ENCODE measurements around the gene SDC4.
"Not testable (repeated sequence)": the region's sequence is repeated elsewhere in the genome, so short reads cannot be mapped to it uniquely, and the experiment has no call there.

The SDC4 gene

GRCh38 chr20:45363611-45364492, 15.6 kb upstream of the SDC4 start:
- DNase-seq = peak in 2 of 4 experiments; percentile 22 to 31

DNA sequence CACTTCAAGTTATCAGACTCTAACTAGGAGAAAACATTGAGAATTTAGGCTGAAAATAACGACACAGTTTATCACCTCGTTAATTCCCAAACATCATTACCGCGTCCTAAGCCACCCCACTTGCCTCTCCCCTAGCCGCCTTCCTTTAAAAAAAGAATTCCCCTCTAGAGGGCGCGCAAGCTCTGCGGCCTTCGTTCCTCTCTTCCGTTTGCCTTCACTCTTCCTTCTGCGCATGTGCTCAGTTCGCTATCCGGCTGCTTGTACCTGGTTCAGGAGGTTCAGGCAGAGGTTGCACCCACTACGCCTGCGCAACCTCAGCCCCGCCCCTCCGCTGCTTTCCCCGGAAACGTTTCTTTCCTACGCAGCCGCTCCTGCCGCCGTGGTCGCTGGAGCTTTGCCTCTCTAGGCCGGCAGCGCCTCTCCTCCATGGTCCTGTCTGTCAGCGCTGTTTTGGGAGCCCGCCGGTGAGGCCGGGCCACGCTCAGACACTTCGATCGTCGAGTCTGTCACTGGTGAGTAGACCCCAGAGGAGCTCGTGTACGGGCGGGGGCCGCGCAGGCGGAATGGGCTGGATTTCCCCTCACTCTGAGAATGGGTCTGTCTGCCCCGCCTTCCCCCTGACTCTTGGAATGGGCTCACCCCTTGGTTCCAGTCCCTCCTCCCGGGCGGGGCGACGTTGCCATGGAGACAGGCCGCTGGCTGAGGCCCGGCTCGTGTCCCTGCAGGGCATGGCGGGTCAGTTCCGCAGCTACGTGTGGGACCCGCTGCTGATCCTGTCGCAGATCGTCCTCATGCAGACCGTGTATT, 14.8 kb upstream of the SDC4 start, which contains the start of gene SYS1:
SYS1 (plus strand) TSS at position 353 of the 807 bp plus-strand sequence; CDS start at position 729, 376 bp downstream.
- peak; percentile 98 to 99 (median 98) for DNase-seq

DNA sequence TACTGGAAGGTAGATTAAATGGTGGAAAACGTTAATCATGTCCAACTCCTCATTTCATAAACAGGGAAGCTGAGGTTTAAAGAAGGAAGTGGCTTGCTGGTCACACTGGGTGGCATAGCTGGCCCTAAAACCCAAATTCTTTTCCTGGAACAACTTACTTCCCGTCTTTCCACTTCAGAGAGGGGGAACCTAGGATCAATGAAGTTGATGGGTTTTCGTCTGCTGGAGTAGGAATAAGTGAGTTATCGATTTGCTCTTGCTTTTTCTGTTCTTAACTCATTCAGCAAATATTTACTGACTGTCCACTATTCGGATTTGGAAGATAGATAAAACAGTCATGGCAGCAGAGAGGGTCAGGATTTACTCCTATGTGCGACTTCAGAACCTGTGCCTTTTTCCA, 13.6 kb upstream of the SDC4 start:
- peak; percentile 53 to 78 (median 74) for DNase-seq

GRCh38 chr20:45359406-45360148, 11.4 kb upstream of the SDC4 start:
- DNase-seq = no peak

DNA sequence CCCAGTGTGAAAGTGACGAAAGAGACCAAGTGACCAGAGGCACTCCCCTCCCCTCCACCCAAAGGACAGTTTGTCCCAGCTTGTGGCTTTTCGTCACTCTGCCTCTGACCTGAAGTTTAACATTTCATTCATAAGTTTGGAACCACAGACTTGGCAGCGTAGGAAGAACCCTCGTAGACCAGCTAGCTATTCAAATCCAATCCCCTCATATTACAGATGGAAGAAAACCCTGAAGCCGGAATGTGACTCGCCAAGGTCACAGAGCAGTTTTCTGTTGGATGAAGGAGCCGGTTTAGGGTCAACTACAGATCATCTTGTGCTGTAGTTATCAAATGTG, 10.8 kb upstream of the SDC4 start:
- DNase-seq = peak in 2 of 4 experiments; percentile 32 to 48

- DNase-seq = peak; percentile 79 to 89 (median 88)
Measured at GRCh38 chr20:45358282-45359068, 10.3 kb upstream of the SDC4 start.

DNA sequence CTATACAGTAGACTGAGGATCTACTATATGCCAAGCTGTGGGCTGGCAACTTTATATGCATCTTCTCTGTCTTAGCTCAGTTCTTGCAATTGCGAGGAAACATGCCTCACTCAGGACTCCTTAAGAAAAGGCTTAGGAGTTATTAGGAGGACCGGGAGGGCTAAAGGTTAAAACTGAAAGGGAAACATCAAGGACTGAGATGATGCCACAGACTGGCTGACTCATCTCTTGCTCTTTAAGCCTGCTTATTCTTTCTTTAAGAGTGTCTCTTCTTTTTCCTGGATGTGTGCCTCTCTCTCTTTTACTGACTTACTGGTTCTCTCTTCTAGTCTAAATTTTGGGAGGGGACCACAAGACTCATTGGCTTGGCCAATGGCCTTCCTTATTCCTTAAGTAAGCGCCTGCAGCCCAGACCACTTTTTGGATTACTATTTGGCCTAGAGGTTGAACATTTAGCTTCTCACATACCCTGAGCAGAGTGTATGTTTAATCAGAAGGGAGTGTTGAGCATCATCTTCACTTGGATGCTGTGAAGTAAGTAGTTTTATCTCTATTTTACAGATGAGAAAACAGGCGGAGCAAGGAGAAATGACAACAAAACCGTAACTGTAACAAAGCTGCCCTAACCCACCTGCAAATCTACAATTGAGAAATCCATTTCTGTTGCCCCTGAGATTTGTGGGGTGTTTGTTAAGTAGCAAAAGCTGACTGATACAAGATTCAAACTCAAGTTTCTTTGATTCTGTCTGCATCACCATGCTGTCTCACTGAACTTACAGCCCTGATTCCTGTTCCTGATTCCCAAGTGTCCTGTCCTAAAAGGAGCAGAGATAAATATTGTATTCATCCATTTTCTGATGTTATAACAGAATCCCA, 7.2 kb upstream of the SDC4 start:
- DNase-seq = peak; percentile 35 to 57 (median 53)

GRCh38 chr20:45354423-45355208, 6.4 kb upstream of the SDC4 start:
- no peak for DNase-seq

DNA sequence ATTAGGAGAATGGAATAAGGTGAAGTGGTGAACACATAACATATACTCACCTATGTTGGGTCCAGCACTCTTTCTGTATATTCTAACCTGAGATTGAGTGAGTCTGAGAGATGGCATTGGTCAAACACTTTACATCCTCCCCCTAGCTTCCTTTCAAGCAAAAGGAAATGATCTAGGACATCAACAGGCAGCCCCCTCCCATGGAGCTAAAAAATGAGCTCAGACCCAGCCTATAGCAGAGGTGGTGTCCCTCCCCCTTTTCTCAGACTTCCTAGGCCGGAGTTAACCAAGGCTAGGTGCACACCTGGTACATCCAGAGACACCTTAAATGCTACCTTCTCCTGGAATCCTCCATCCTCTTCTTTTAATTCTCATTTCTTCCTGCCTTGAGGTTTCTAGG, 5.5 kb upstream of the SDC4 start:
- no peak for DNase-seq

DNA sequence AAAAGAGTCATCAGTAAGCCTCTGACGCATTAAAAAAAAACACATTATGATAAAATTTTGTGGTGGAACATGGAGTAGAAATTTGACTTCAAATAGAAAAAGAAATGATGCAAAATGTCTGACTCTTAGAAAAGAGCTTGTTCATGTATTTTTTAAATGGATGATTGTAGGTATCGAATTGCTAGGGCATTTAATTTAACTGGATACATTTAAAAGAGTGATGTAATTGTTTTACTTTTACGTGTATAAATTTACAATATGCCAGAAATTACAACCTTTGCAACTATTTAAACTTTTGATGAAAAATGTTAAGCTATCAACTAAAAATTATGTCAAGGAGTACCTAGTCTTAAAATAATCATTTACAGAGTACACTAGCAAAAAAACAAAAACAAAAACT, 4.5 kb upstream of the SDC4 start:
- DNase-seq = no peak

- DNase-seq = not testable (repeated sequence)
Measured at GRCh38 chr20:45350795-45351194, 2.6 kb upstream of the SDC4 start.

- no peak for DNase-seq
Measured at GRCh38 chr20:45350217-45350616, 2.0 kb upstream of the SDC4 start.

- DNase-seq = no peak
Measured at GRCh38 chr20:45347297-45347935, 808 bp downstream of the SDC4 start.

- DNase-seq = no peak
Measured at GRCh38 chr20:45346851-45347250, 1.4 kb downstream of the SDC4 start.

GRCh38 chr20:45346291-45346718, 1.9 kb downstream of the SDC4 start:
- no peak for DNase-seq

- no peak for DNase-seq
Measured at GRCh38 chr20:45345104-45345936, 2.9 kb downstream of the SDC4 start.

DNA sequence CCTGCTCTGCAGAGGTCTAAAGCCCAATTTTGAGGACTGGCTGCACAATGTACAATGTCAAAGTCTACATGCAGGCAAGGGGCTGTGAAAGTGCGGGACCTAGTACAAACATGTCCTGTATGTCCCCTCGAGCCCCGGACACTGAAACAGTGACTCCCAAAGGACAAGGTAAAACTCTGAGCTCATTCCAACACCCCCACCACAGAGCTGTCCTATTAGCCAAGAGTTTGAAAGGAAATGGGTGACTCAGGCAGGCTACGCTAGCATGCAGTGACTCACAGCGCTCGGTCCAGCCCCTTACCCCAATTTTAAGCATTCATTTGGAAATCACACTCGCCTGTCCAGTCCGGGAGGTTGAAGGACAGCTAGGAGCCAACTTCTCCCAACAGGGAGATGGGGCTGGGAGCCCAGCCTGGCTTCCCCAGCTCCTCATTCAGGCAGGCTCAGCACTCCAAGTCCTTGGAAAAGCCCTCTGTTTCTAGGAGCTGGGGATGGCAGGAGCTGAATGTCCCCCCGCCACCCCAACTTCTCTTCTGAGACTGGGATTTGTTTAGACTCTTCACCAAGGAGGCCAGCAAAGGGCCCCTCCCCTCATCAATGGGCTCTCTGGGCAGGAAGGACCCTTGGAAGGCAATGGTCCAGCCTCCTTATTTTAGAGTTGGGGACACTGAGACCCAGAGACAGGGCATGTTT, 3.9 kb downstream of the SDC4 start:
- DNase-seq = peak; percentile 74 to 88 (median 82)

All from suppressor macrophage (primary cell).